GM19452 (cell line): ENCODE measurements around the gene ZAR1L.

Source experiments
- ATAC-seq: cut with Tn5 transposase; IDR thresholded peaks from one replicate; pipeline ENCODE4 v1.9.1; 2021; ENCODE audit not compliant: unreplicated experiment

ZAR1L gene

DNA sequence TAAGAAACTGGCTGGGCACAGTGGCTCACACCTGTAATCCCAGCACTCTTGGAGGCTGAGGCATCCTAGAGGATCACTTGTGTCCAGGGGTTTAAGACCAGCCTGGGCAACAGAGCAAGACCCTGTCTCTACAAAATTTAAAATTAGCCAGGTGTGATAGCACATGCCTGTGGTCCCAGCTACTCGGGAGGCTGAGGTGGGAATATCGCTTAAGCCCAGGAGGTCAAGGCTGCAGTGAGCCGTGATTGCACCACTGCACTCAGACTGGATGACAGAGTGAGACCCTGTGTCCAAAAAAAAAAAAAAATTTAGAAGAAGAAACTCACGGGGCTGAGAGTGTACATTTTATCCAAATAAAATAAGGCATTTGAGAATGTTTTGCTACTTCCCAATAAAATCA, 58.9 kb downstream of the ZAR1L start:
- no peak for ATAC-seq

DNA sequence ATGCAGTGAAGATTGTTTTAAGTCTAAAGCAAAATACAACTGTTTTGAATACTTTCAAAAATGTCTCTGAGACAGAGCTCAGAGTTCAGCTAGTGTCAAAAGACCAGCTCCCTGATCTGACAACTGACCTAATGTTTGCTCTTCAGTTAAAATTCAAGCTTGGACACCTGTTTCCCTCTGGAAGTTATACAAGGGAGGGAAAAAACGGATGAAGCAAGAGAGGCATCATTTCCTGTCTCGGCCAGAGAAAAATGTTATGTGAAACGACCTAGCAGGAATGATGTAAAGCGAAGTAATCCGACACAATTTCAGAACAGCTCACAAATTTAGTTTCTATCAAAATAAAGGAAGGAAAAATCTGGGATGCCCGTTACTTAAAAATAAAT, 59.4 kb downstream of the ZAR1L start:
- no peak for ATAC-seq

DNA sequence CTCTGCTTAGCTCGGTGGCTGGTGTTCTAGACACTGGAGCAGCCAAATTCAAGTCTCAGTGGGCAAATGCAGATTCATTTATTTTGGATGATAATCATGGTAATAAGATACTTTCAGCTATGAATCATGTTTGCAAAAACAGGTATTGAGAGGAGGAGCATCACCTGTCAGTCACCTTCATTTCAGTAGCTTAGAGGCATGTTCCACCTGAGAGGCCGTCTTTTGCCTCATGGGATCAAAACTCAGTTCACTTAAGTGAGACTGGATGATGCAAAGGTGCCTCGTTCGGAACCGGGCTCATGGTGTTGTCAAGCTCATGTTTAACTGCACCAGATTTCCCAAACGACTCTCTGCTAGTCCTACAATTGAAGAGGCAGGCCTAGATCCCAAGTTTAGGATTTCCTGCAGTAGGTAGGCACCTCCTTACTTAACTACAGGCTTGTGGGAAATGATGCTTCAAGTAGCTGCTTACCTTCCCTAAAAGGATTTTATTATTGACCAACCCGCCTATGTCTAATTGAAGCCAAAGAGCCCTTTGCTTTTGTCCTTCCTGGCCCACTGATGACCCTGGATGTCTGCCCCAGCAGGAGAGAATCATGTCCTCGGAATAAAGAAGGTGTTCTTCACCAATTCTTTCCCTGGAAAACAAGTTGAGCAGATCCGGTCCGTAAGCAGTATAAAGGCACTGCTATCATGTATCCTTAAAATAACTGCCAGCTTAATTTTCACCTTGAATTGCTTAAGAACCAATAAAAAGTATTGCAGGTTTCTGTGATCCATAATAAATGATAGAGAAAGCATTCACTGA, 60.0 kb downstream of the ZAR1L start:
- ATAC-seq = no peak

DNA sequence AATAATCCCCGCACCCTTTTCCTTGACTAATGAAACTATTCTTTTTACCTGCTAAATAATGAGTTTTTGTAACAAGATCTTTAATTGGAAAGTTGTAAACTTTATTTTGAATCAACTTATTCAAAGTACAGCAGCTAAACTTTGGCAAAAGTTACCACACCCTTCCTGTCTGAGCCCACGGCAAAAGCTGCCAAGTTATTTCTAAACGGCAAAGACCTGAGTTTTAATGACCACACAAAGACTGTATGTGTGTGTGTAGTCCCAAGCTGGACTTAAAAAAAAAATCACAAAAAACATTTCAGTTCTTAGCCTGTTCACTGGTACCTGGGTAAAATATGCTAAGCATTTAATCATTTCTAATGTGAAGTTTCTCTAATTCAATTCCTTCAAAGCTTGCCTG, 60.7 kb downstream of the ZAR1L start:
- ATAC-seq = no peak

DNA sequence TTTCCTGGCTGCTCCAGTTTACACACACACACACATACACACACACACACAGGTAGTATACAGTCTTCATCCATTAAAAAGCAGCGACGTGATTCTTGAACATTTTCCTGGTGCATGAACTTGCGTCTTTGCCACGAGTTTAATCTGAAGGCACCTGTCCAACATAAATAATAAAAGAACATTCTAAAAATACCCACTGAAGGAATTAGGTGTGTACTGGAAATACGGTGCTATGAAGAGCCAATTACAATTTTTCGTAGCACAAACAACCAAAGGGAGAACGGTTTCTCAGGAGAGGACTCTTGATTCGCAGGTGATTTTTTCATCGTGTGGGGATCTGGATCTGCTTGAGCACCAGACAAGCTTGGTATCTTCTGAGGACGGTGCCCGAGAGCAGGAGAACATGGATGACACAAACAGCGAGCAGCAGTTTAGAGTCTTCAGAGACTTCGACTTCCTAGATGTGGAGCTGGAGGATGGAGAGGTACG, 61.2 kb downstream of the ZAR1L start:
- ATAC-seq = no peak
